ENCODE results near the gene SPEN.

DNA sequence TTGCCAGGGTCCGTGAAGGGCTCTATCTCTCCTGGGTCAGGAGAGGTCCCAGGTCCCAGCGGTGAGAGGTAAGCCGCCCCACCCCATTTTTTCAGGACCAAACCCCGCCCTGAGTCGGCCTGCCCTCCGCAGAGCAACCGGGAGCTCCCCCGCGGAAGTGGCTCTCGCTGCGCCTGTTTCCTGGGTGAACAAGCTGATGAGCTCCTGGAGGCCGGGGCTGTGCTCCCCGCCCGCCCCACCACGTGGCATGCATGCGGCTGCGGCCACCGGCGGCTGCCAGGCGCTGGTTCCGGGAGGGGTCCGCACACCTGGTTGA is 96.4 kb downstream of the SPEN start:
- TF ChIP-seq, protein P1, sequence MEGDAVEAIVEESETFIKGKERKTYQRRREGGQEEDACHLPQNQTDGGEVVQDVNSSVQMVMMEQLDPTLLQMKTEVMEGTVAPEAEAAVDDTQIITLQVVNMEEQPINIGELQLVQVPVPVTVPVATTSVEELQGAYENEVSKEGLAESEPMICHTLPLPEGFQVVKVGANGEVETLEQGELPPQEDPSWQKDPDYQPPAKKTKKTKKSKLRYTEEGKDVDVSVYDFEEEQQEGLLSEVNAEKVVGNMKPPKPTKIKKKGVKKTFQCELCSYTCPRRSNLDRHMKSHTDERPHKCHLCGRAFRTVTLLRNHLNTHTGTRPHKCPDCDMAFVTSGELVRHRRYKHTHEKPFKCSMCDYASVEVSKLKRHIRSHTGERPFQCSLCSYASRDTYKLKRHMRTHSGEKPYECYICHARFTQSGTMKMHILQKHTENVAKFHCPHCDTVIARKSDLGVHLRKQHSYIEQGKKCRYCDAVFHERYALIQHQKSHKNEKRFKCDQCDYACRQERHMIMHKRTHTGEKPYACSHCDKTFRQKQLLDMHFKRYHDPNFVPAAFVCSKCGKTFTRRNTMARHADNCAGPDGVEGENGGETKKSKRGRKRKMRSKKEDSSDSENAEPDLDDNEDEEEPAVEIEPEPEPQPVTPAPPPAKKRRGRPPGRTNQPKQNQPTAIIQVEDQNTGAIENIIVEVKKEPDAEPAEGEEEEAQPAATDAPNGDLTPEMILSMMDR (IDR thresholded peaks at IDR 0.05), result no peak
- no peak for TF ChIP-seq POLR2A (IDR thresholded peaks at IDR 0.05)
